HUES6 (cell line): Measurements from ENCODE around the gene RSAD2.

Experiments
- H3K27ac ChIP-seq: 2 replicates; pipeline ENCODE4 v1.7.0; 2013; ENCODE audit warnings: low read depth, mild to moderate bottlenecking, low read length, inconsistent platforms
- H3K27me3 ChIP-seq: 2 replicates; pipeline ENCODE4 v1.6.1; 2013; ENCODE audit warnings: low read length; ENCODE audit not compliant: control insufficient read depth, insufficient read depth
- H3K36me3 ChIP-seq: 2 replicates; pipeline ENCODE4 v1.6.1; 2013; ENCODE audit warnings: low read length; ENCODE audit not compliant: control insufficient read depth, insufficient read depth
- H3K4me1 ChIP-seq: 2 replicates; pipeline ENCODE4 v1.6.1; 2013; ENCODE audit warnings: low read length; ENCODE audit not compliant: control insufficient read depth, insufficient read depth
- H3K4me3 ChIP-seq: 2 replicates; pipeline ENCODE4 v1.5.1; 2013; ENCODE audit warnings: low read depth, low read length
- H3K9ac ChIP-seq: one replicate; pipeline ENCODE4 v1.6.1; 2013; ENCODE audit warnings: mild to moderate bottlenecking, low read length
- H3K9me3 ChIP-seq: 2 replicates; pipeline ENCODE4 v1.6.1; 2013; ENCODE audit warnings: low read depth, low read length; ENCODE audit not compliant: control insufficient read depth, insufficient read depth

RSAD2 gene

DNA sequence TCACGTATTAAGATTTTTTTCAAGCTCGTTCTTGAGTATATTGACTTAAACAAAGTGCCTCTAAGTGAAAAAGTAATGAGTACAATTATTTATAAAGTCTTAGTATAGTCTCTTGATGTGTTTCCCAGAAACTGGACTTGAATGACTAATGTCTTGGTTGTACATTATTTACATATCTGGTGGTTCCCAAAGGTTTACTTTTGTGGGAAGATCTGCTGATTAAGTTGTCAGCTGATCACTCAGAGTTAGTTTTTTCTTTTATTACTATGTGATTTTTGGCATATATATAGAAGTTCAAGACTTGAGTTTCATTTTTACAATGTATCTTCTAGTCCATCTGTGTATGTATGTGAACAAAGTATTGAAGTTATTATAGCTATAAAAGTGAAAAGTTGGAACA lies 69.1 kb downstream of the RSAD2 start:
- H3K27me3 ChIP-seq = no peaks in the 10 kb centered on the region
- H3K9ac ChIP-seq = no peak overlapping the region

More for the DNA sequence above, 69.1 kb downstream of the RSAD2 start:
- H3K4me3 ChIP-seq = no peak overlapping the region
- H3K9me3 ChIP-seq = no peaks in the 10 kb centered on the region
- no peaks in the 10 kb centered on the region; the same call in 1 of the 2 replicates for H3K36me3 ChIP-seq
- no peak overlapping the region for H3K27ac ChIP-seq
- H3K4me1 ChIP-seq = no peaks in the 10 kb centered on the region
